H9 (cell line): Measurements from ENCODE around the gene PLD1. TPM values are rescaled to one million over a fixed set of nuclear protein-coding genes. Genes with fewer than 3 reads are reported as not detected.

ENCODE experiments used
- DNase-seq: peaks from one replicate; pipeline ENCODE4 v3.0.0-alpha.2; 2017
- H2AFZ ChIP-seq: one replicate; pipeline ENCODE4 v1.6.1; 2013; ENCODE audit warnings: mild to moderate bottlenecking, low read length, control low read depth, moderate library complexity
- H2AK5ac ChIP-seq: 2 replicates; pipeline ENCODE4 v1.6.1; 2013; ENCODE audit warnings: low read length, control low read depth, mixed read lengths; ENCODE audit not compliant: insufficient read length
- H2BK120ac ChIP-seq: one replicate; pipeline ENCODE4 v1.6.1; 2013; ENCODE audit warnings: low read depth, mild to moderate bottlenecking, low read length, control low read depth, inconsistent platforms; ENCODE audit not compliant: poor library complexity, severe bottlenecking
- H2BK12ac ChIP-seq: 2 replicates; pipeline ENCODE4 v1.6.1; 2013; ENCODE audit warnings: low read length, control low read depth, mixed read lengths, low read depth; ENCODE audit not compliant: insufficient read length
- H2BK15ac ChIP-seq: 2 replicates; pipeline ENCODE4 v1.6.1; 2013; ENCODE audit warnings: low read depth, low read length, control low read depth
- H2BK20ac ChIP-seq: one replicate; pipeline ENCODE4 v1.6.1; 2013; ENCODE audit warnings: low read depth, mild to moderate bottlenecking, low read length, control low read depth, inconsistent platforms; ENCODE audit not compliant: poor library complexity, severe bottlenecking
- H2BK5ac ChIP-seq: 2 replicates; pipeline ENCODE4 v1.6.1; 2013; ENCODE audit warnings: low read length, control low read depth, mixed read lengths; ENCODE audit not compliant: insufficient read length
- H3K14ac ChIP-seq: 2 replicates; pipeline ENCODE4 v1.6.1; 2013; ENCODE audit warnings: low read length, control low read depth; ENCODE audit not compliant: insufficient read depth
- H3K18ac ChIP-seq: 2 replicates; pipeline ENCODE4 v1.6.1; 2013; ENCODE audit warnings: low read depth, mild to moderate bottlenecking, mixed read lengths, low read length, control low read depth; ENCODE audit not compliant: insufficient read length
- H3K23ac ChIP-seq: 2 replicates; pipeline ENCODE4 v1.6.1; 2013; ENCODE audit warnings: low read length, control low read depth, mixed read lengths, low read depth; ENCODE audit not compliant: insufficient read length
- H3K23me2 ChIP-seq: 2 replicates; pipeline ENCODE4 v1.6.1; 2013; ENCODE audit warnings: low read depth, mild to moderate bottlenecking, mixed read lengths, low read length, control low read depth; ENCODE audit not compliant: insufficient read length, poor library complexity, severe bottlenecking
- H3K27ac ChIP-seq: 2 replicates; pipeline ENCODE4 v1.5.1; 2013; ENCODE audit warnings: low read length, control low read depth, mixed read lengths, low read depth; ENCODE audit not compliant: insufficient read length
- H3K27me3 ChIP-seq: 2 replicates; pipeline ENCODE4 v1.6.1; 2013; ENCODE audit warnings: low read length, control low read depth, inconsistent platforms; ENCODE audit not compliant: insufficient read depth
- H3K4ac ChIP-seq: 2 replicates; pipeline ENCODE4 v1.6.1; 2013; ENCODE audit warnings: low read depth, mild to moderate bottlenecking, control low read depth, inconsistent platforms, low read length, moderate library complexity
- H3K4me1 ChIP-seq: 2 replicates; pipeline ENCODE4 v1.6.1; 2013; ENCODE audit warnings: low read length, control low read depth, inconsistent platforms; ENCODE audit not compliant: insufficient read depth
- H3K4me2 ChIP-seq: 2 replicates; pipeline ENCODE4 v1.6.1; 2013; ENCODE audit warnings: low read length, control low read depth, mixed read lengths; ENCODE audit not compliant: insufficient read length, insufficient read depth
- H3K56ac ChIP-seq: 2 replicates; pipeline ENCODE4 v1.6.1; 2013; ENCODE audit warnings: low read depth, mild to moderate bottlenecking, mixed read lengths, low read length, control low read depth; ENCODE audit not compliant: insufficient read length
- H3K79me1 ChIP-seq: 2 replicates; pipeline ENCODE4 v1.6.1; 2013; ENCODE audit warnings: low read depth, mild to moderate bottlenecking, moderate library complexity, low read length, control low read depth, inconsistent platforms; ENCODE audit not compliant: insufficient read depth, poor library complexity, severe bottlenecking
- H3K79me2 ChIP-seq: 2 replicates; pipeline ENCODE4 v1.6.1; 2013; ENCODE audit warnings: low read length, control low read depth, inconsistent platforms; ENCODE audit not compliant: insufficient read depth
- H3K9ac ChIP-seq: 2 replicates; pipeline ENCODE4 v1.6.1; 2013; ENCODE audit warnings: low read length, control low read depth, mixed read lengths; ENCODE audit not compliant: insufficient read length; ENCODE audit errors: extremely low read depth
- H3K9me3 ChIP-seq: one replicate; pipeline ENCODE4 v1.6.1; 2013; ENCODE audit warnings: low read depth, low read length, inconsistent platforms; ENCODE audit not compliant: control insufficient read depth
- H3T11ph ChIP-seq: one replicate; pipeline ENCODE4 v1.6.1; 2013; ENCODE audit warnings: mild to moderate bottlenecking, low read length, control low read depth, inconsistent platforms
- H4K20me1 ChIP-seq: one replicate; pipeline ENCODE4 v1.6.1; 2013; ENCODE audit not compliant: control insufficient read depth, insufficient read length, insufficient read depth
- H4K5ac ChIP-seq: 2 replicates; pipeline ENCODE4 v1.6.1; 2013; ENCODE audit warnings: low read depth, mild to moderate bottlenecking, mixed read lengths, low read length, control low read depth; ENCODE audit not compliant: insufficient read length
- H4K8ac ChIP-seq: replicated peaks from 2 replicates; pipeline ENCODE4 v1.6.1; 2013; ENCODE audit warnings: low read length, control low read depth, mixed read lengths, low read depth; ENCODE audit not compliant: insufficient read length
- H4K91ac ChIP-seq: 2 replicates; pipeline ENCODE4 v1.6.1; 2013; ENCODE audit warnings: low read depth, mild to moderate bottlenecking, moderate library complexity, mixed read lengths, low read length, control low read depth; ENCODE audit not compliant: insufficient read length
- H3K27ac Mint-ChIP-seq, 3 experiments: 2 replicates in 2 of 3; 3 replicates in 1 of 3; pipeline ENCODE4 v1.8.0; 2020 to 2021; ENCODE audit warnings: mixed read lengths in 3 of 3, mild to moderate bottlenecking in 1 of 3, moderate library complexity in 1 of 3
- H3K27me3 Mint-ChIP-seq: 2 replicates; pipeline ENCODE4 v1.8.0; 2021; ENCODE audit warnings: low read depth, mild to moderate bottlenecking, moderate library complexity, mixed read lengths
- H3K36me3 Mint-ChIP-seq, 3 experiments: 2 replicates in 2 of 3; 3 replicates in 1 of 3; pipeline ENCODE4 v1.8.0; 2020 to 2021; ENCODE audit warnings: low read depth in 3 of 3, mixed read lengths in 3 of 3; ENCODE audit not compliant: insufficient read depth in 1 of 3
- H3K4me1 Mint-ChIP-seq, 2 experiments: 2 replicates each; pipeline ENCODE4 v1.8.0; 2020; ENCODE audit warnings: mixed read lengths in 2 of 2
- H3K4me3 Mint-ChIP-seq, 2 experiments: 2 replicates in 1 of 2; 3 replicates in 1 of 2; pipeline ENCODE4 v1.8.0; 2020 to 2021; ENCODE audit warnings: mild to moderate bottlenecking in 2 of 2, mixed read lengths in 2 of 2, moderate library complexity in 1 of 2
- H3K9me3 Mint-ChIP-seq, 2 experiments: 2 replicates in 1 of 2; 3 replicates in 1 of 2; pipeline ENCODE4 v1.8.0; 2020; ENCODE audit warnings: mild to moderate bottlenecking in 2 of 2, mixed read lengths in 2 of 2, moderate library complexity in 1 of 2
- WGBS: extraction: QIAGEN DNeasy Blood & Tissue Kit; methylation state at CpG from one replicate; pipeline ENCODE4 v1.1.7; 2013; ENCODE audit warnings: missing lambda C conversion rate, low lambda C conversion rate, mixed read lengths; ENCODE audit not compliant: insufficient read length; ENCODE audit errors: extremely low coverage; 5-methylcytosine and 5-hydroxymethylcytosine counted together
- total RNA-seq: library from RNA; stranded (reverse); gene quantifications from 2 replicates; pipeline ENCODE4 v1.2.1, GENCODE V29; 2021
- TF ChIP-seq, protein P1 (sequence below): fragments of 200-600 bp; sonication (generic); conservative IDR thresholded peaks from 3 replicates; pipeline ENCODE4 v1.8.0; 2021; ENCODE audit warnings: antibody characterized with exemption, mild to moderate bottlenecking

Gene PLD1
- total RNA-seq, 1 experiment from 2014 or later, result 1.8 TPM

- Histone ChIP-seq H2BK15ac (no peak overlapping the region), H3K9me3 (no peaks in the 10 kb centered on the region), H3K18ac (no peak overlapping the region), H3K4me2 (no peak overlapping the region), H3K27me3 (no peaks in the 10 kb centered on the region), H3K14ac (no peak overlapping the region), H4K20me1 (no peaks in the 10 kb centered on the region), H3K4ac (no peak overlapping the region), H2AK5ac (no peak overlapping the region), H3K4me1 (peaks cover 2% of the 10 kb centered on the region; the same call in 1 of the 2 replicates), H3K56ac (no peak overlapping the region), H2BK5ac (no peak overlapping the region), H3T11ph (no peak overlapping the region), H3K79me1 (no peaks in the 10 kb centered on the region), H2AFZ (no peak overlapping the region), H2BK20ac (no peak overlapping the region), H4K8ac (no peak overlapping the region), H4K91ac (no peak overlapping the region), H3K9ac (no peak overlapping the region), H3K27ac (no peak overlapping the region), H2BK120ac (no peak overlapping the region), H3K79me2 (no peaks in the 10 kb centered on the region), H4K5ac (no peak overlapping the region), H3K23me2 (no peaks in the 10 kb centered on the region), H3K23ac (no peak overlapping the region), H2BK12ac (no peak overlapping the region)
- Mint-ChIP-seq H3K27ac (no peak overlapping the region), H3K27me3 (peaks cover 5% of the 10 kb centered on the region), H3K4me3 (no peak overlapping the region), H3K9me3 (no peaks in the 10 kb centered on the region), H3K4me1 (peaks cover 5% of the 10 kb centered on the region in 2 experiments), H3K36me3 (no peaks in the 10 kb centered on the region)
- WGBS, result no CpG with 5 or more reads among the region's 4 CpGs
- TF ChIP-seq, protein P1, sequence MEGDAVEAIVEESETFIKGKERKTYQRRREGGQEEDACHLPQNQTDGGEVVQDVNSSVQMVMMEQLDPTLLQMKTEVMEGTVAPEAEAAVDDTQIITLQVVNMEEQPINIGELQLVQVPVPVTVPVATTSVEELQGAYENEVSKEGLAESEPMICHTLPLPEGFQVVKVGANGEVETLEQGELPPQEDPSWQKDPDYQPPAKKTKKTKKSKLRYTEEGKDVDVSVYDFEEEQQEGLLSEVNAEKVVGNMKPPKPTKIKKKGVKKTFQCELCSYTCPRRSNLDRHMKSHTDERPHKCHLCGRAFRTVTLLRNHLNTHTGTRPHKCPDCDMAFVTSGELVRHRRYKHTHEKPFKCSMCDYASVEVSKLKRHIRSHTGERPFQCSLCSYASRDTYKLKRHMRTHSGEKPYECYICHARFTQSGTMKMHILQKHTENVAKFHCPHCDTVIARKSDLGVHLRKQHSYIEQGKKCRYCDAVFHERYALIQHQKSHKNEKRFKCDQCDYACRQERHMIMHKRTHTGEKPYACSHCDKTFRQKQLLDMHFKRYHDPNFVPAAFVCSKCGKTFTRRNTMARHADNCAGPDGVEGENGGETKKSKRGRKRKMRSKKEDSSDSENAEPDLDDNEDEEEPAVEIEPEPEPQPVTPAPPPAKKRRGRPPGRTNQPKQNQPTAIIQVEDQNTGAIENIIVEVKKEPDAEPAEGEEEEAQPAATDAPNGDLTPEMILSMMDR, result no peak
- no peak for DNase-seq
Measured at GRCh38 chr3:171803044-171803443, 7.2 kb downstream of the PLD1 start.
